NCI-H2107 (cell line): ENCODE measurements around the gene CCDC12.

ENCODE experiments used
- DNase-seq: peaks from one replicate; lab custom pipeline; 2025; lab: John Stamatoyannopoulos, UW

The CCDC12 gene

GRCh38 chr3:46995901-46996562 is 19.5 kb upstream of the CCDC12 start:
- DNase-seq: no peak

GRCh38 chr3:46994801-46995731 is 18.5 kb upstream of the CCDC12 start:
- DNase-seq: no peak

DNA sequence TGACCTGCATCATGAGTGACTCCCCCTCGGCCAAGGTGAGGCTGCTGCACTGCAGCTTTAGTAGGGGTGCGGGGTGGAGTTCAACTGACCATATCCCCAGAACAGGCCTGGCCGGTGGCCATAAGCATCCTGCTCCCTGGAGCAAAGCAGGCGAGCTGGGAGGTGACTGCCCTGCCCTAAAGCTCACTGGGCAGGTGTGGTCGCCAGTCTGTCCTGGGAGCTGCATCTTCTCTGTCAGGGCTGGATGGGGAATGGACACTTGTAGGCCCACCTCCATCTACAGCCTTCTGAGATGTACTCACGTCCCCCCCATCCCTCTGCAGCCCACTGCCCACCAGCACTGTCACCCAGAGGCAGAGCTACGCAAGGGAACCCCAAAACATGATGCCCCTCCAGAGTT is 17.4 kb upstream of the CCDC12 start:
- no peak for DNase-seq

DNA sequence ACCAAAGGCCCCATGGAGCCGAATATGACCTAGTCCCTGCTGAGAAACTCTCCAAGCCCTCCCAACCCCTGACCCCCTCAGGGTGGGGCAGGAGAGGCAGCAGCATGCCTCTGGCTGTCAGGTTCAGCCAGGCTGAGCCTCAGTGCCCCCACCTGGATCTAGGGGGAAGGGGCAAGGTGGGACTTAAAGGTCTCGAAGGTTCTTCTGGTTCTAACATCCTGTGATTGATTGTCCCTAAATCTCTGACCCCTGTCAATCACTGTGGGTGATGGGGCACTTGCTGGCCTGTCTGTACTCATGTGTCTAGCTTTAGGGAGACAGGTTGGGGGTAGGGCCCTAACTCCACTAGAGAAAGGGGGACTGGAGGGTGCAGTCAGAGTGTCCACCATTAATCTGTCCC is 16.7 kb upstream of the CCDC12 start:
- no peak for DNase-seq

DNA sequence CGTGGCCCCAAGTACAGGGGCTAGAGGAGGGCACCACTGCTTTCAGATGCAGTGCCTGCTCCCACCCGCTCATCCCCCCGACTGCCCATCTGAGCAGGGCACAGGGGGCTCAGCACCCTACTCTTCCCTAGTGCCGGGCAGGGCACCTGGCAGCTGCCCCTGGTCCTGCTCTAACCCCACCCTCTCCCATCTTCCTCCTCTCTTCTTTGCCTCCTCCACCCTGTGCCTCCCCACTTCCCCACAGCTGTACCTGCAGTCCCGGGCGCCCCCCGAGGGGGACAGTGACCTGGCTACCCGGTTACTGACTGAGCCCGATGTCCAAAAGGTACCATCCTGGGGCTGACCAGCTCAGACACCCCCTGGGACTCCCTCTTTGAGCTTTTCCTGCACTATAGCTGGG is 15.7 kb upstream of the CCDC12 start:
- DNase-seq: no peak

GRCh38 chr3:46991406-46992165 is 15.0 kb upstream of the CCDC12 start:
- no peak for DNase-seq

DNA sequence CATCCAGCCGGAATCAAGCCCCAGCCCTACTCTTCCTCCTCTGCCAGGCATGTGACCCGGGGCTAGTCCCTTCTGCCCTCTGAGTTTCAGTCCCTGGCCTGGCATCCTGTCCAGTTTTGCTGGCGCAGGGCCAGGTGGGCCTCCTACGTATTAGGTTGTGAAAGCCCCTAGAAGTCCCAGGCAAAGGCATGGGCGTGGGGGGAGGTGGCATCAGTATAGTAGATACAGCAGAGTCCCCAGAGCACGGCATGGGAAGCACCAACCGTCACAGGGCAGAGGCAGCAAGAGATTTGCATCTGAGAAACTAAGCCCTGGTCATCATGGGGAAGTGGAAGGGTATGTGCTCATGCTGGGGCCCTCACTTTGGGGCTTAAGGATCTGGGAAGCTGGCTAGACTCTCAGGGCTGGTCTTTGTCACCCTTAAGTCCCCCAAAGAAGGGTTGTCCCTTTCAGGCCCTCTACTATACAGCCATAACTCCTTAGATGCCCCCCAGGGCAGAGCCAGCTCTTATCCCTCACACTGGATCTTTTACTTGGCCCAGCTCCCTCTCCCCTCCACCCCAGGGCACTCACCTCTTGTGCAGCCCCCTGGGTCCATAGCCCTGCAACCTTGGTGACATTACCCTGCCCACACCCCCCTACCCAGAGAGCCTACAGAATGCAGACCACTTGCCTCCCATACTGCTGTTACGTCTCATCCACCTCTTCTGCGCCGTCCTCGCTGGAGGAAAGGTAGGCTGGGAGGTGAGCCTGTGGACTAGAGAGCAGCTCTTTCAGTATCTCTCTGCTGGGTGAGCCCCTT is 14.2 kb upstream of the CCDC12 start:
- DNase-seq: no peak

DNA sequence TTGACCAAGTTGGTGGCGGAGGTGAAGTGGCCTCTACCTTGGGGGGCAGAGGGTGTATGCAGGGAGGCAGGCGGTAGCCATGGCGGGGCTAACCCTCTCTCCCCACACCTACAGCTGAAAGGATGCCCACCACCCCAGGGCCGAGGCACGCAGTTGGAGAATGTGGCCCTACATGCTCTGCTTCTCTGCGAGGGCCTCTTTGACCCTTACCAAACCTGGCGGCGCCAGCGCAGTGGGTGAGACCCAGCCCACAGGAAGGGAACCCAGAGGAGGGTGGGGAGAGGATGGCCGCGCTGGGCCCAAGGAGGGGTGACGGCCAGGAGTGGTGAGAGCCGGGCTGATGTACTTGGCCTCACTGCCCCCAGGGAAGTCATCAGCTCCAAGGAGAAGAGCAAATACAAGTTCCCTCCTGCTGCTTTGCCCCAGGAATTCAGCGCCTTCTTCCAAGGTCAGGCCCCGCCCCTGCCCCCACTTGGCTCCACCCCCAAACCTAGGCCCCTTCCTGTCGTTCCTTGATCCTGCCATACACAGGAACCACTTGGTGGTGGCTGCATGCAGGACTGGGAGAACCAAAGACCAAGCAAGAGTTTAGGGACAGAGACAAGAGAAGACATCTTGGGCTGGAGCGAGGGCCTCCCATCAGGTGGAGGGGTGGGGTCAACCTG is 12.7 kb upstream of the CCDC12 start:
- no peak for DNase-seq

DNA sequence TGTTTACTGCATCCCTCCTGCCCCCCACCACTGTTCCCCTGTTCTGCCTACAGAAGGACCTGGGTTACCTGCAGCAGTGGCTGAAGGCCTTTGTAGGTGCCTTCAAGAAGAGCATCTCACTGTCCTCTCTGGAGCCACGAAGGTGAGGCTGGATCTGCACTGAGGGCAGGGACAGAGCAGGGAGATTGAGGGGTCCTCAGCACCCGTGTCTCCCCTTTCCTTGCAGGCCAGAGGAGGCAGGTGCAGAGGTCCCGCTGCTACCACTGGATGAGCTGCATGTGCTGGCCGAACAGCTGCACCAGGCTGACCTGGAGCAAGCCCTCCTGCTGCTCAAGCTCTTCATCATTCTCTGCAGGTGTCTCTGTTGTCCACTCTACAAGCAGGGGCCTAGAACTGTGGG is 12.1 kb upstream of the CCDC12 start:
- DNase-seq: no peak

DNA sequence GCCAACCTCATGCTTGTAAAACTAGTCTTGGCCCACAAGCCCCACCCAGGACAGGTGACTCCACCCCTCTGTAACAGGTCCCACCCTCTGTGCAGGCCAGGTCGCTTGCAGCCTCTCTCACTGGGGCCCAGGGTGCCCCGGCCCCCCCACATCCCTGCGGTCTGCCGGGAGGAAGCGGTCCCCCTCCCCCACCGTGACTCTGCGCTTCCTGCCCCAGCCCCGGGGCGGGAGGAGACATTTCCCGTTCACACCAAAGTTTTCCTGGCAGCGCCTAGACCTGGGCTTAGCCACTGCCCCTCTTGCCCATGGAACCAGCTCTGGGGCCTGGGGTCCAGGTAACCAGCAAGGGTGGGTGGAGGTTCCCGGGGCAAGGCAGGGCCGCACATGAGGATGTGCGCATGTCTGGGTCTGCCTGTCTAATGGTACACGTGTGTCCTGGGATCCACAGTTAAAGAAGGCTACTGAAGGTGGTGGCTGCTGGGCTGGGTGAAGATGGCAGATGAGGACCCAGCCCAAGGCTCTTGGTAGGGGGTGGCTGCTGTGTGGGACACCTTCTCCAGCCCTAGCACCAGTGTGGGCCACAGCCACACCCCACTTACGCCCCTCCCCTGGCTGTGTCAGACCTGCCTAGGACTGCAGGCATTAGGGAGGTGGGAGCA is 11.3 kb upstream of the CCDC12 start:
- DNase-seq: no peak

GRCh38 chr3:46987319-46987742 is 10.8 kb upstream of the CCDC12 start:
- no peak for DNase-seq

GRCh38 chr3:46986782-46987310 is 10.3 kb upstream of the CCDC12 start:
- no peak for DNase-seq

DNA sequence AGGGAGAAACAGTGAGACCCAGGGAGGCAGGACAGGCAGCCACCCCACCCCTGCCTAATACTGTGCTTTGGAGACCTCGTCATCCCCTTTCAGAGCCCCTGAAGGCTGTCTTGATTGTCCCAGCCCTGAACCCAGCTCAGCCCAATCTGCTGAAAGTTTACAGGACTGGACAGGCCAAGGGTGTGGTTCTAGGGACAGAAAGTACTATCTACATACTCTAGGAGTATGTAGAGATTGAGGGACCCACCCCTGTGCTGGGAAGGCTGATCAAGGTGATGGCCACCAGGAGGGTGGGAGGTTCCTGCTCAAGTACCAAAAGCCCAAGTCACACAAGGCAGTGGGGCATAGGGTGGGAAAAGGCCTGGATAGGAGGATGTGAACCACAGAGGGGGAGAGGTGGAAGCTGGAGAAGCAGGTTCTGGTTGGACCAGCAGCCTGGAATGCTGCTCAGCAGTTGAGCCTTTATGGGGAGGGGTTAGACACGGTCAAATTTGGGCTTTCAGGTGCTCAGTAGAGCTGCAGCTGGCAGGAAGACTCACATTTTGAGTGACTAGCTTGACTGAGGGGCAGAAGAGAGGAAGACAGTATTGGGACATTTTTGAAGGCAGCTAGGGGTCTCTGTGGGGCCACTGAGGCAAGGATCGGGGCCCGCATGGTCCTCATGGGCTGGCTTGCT is 9.6 kb upstream of the CCDC12 start:
- no peak for DNase-seq

GRCh38 chr3:46985588-46985987 is 9.0 kb upstream of the CCDC12 start:
- no peak for DNase-seq

DNA sequence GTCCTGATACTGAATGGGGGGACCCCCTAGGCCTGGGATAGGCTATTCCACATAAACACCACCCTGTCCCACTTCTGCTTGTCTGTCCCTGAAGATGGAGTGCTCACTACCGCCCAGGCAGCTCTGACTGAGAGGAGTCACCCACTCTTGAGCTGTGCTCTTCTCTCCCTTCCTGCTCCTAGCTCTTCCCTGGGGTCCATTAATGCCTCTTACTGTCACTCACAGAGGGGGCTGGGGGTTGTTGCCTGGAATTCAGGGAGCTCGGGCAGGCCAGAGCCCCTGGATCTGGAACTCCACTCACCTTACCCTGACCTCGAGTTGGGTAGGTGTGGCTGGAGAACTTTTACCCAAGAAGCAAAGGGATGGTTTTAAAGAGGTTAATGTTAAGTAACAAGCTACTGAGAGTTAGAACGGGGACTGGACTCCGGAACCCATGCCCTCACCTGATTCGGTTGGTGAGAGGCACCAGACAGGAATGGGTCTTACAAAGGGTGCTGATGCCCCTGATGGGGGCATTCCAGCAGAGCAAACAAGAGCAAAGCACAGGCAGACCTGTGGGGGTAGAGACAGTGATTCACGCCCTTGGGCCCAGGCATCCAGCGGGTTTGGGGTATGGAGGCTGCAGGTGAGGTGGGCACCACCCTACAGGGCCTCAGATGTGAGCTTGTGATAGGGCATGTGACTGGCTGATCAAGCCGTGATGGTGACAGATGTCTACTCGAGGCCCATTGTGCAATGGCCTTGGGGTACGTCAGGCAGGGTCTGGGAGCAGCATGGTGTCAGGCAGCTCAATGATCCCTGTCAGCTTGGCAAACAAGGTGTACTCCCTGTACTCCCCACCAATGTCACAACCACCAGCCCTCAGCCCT is 8.3 kb upstream of the CCDC12 start:
- no peak for DNase-seq

GRCh38 chr3:46982546-46982945 is 6.0 kb upstream of the CCDC12 start:
- DNase-seq: no peak

DNA sequence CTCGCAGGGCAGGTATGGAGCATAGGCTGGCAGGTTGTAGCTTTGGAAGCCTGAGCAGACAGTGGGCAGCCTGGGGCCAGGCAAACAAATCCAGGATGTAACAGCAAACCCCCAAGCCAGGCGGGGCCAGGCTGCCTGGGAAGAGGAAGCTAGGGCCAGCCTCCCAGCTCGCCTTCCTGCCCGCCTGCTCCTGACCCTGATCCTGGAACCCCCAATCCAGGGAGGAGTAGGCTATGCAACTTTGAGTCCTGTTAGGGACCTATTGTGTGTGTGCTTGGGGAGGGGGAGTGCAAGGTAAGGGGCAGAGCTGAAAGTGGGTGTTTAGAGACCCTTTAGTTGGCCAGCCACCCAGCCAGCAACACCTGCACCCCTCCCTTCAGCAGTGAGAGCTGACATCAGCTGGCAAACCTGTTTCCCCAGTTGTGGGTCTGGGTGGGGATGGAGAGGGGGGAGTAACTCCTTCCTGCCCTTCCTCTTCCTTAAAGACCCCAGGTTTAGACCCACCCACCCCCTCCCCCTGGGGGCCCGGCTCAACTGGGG is 5.5 kb upstream of the CCDC12 start:
- no peak for DNase-seq

GRCh38 chr3:46979958-46980497 is 3.5 kb upstream of the CCDC12 start:
- DNase-seq: no peak
